Activated naive CD4-positive, alpha-beta T cell treated with anti-CD3 and anti-CD28 coated beads, Interleukin-2, amount 50 U/mL, for 72 hours (primary cell): ENCODE results near the gene ISOC2. TPM values are rescaled to one million over a fixed set of nuclear protein-coding genes. Genes with fewer than 3 reads are reported as not detected.

ENCODE experiments used
- ATAC-seq, 2 donors: fragments of 150-1000 bp; cut with Tn5 transposase; 2 replicates each; pipeline ENCODE4 v1.10.0; 2021; ENCODE audit warnings: mild to moderate bottlenecking in 2 of 2, moderate library complexity in 2 of 2
- DNase-seq, 2 donors: peaks; one replicate each; pipeline ENCODE4 v3.0.0; 2021 to 2022; ENCODE audit warnings: low spot score in 2 of 2
- H3K27ac Mint-ChIP-seq, 2 donors: one replicate each; pipeline ENCODE4 v1.8.0; 2022; ENCODE audit warnings: mild to moderate bottlenecking in 2 of 2, mixed read lengths in 2 of 2
- H3K36me3 Mint-ChIP-seq, 2 donors: one replicate each; pipeline ENCODE4 v1.8.0; 2022; ENCODE audit warnings: mixed read lengths in 2 of 2
- H3K9me3 Mint-ChIP-seq, 2 donors: one replicate each; pipeline ENCODE4 v1.8.0; 2022; ENCODE audit warnings: mixed read lengths in 2 of 2
- total RNA-seq, 2 donors: library from RNA; stranded (reverse); gene quantifications; one replicate each; pipeline ENCODE4 v1.2.3, GENCODE V29; 2022

The ISOC2 gene
- total RNA-seq, 2 donors from 2014 or later: 22.1 to 41.5 TPM

DNA sequence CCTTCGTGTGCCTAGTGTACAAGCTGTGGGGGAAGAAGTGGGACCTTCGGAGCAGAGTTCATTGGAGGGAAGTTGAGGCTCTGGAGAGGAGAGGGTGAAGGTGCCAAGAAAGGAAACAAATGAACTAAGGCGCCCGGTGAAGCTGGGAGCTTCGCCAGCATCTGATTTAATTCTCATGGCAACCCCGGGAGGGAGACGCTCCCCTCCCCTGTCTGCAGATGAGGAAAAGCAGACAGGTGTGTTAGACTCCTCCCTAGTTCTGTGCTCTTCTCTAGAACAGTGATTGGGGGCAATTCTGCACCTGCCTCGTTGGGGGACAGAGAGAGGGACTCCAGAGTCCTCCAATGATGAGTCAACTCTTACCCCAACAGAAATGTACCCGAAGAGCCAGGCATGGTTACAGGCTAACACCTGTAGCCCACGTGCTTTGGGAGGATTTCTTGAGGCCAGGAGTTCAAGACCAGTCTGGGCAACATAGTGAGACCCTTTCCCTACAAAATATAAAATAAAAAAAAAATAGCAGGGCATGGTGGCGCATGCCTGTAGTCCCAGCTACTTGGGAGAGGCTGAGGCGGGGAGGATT, 31.0 kb upstream of the ISOC2 start:
- no peak for ATAC-seq
- Mint-ChIP-seq H3K9me3 (no peaks in the 10 kb centered on the region), H3K27ac (no peak overlapping the region), H3K36me3 (no peaks in the 10 kb centered on the region)
- DNase-seq: no peak

DNA sequence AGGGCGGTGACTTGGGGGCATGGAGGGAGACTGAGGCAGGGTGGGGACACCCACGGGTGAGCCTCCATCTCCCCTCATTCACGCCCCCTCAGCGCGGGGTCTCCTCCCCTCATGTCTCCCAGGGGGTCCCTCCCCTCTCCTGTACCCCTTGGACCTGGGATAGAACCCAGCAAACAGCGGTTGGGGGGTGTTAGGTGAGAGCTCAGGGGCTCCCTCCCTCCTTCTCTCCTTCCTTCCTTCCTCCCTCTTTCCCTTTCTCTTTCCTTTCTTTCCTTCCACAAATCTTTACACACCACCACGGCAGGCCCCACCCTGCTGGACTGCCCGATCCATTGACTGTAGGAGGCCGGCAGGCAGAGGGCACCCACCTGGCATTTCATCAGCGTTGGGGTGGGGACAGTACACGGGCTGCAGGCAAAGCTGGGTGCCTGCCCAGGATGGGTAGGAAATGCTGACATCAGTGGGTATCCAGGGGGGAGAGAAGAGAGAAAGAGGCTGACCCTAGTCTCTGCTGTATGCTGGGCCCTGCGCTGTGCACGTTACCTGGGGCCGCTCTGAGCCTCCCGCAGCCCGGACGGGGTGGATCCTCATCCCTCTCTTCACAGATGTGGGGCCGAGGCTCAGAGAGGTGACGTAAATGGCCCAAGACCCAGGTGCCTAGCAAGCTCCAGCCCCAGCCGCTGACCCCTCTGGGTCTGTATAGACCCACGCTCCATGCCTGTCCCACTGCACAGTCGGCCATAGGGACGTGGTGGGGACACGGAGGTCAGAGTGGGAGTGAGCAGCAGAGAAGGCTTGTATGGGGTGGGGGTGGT, 30.3 kb upstream of the ISOC2 start:
- Mint-ChIP-seq H3K27ac (no peak overlapping the region), H3K36me3 (no peaks in the 10 kb centered on the region), H3K9me3 (no peaks in the 10 kb centered on the region)
- ATAC-seq (no peak), DNase-seq (no peak)

DNA sequence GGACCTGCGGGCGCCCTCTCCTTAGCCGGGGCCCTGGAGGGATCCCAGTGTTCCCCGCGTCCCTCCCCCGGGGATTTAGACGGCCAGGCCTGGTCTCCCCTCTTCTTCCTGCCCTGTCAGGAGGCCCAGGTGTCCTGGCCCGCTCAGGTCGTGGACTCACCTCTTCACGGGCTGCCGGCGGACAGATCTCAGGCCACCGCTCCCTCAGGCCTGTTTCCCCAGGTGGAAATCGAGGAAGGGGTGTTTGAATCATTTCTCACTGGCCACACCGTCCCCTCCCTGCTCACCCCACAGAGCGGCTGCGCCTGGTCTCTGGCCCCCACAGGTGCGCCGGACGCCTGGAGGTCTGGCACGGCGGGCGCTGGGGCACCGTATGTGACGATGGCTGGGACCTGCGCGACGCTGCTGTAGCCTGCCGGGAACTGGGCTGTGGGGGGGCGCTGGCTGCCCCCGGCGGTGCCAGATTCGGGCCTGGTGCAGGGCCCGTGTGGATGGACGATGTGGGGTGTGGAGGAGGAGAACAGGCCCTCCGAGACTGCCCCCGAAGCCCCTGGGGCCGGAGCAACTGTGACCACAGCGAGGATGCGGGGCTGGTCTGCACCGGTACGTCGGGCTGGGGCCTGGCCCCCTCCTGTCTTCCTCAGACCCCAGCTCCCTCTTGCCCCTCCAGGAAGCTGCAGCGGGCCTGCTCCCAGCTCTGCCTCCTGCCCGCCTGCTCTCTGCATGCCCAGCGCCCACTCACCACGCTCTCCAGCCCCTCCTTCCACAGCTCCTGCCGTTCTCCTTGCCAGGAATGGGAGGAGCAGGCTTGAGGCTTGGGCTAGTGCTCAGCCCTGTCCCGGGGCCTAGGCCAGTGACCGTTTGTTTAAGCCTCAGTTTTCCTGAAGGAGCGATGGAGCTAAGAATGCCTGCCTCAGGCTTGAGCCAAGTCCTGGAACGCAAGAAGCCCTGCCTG, 29.3 kb upstream of the ISOC2 start:
- ATAC-seq (no peak), DNase-seq (no peak)
- Mint-ChIP-seq H3K9me3 (no peaks in the 10 kb centered on the region), H3K36me3 (no peaks in the 10 kb centered on the region), H3K27ac (no peak overlapping the region)

DNA sequence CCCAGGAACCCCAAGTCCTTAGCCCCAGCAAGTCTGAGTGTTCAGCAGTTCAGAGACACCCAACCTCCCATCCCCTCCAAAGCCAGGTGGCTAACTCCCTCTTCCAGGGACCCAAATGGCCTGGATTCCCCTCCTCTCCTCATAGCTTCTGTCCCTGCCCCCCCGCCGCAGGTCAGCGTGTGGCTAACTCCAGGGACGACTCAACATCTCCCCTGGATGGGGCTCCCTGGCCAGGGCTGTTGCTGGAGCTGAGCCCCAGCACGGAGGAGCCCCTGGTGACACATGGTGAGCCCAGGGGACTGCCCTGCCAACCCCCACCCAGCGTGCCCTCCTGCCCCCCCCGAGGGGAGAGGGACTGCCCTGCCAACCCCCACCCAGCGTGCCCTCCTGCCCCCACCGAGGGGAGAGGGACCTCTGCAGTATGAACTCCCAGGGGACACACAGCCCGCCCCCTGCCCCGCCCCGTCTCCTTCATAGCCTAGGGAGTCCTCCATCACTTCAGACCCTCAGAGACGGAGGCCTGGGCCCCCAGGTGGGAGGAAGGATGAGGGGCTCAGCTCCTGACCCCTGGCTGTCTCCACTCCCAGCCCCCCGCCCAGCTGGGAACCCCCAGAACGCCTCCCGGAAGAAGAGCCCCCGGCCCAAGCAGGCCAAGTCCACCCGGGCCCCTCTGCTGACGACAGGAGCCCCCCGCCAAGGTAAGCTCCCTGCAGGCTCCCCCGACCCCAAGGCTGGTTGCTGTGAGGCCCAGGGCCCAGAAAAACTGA, 28.5 kb upstream of the ISOC2 start:
- DNase-seq (no peak), ATAC-seq (no peak)
- Mint-ChIP-seq H3K27ac (no peak overlapping the region), H3K9me3 (no peaks in the 10 kb centered on the region), H3K36me3 (no peaks in the 10 kb centered on the region)

DNA sequence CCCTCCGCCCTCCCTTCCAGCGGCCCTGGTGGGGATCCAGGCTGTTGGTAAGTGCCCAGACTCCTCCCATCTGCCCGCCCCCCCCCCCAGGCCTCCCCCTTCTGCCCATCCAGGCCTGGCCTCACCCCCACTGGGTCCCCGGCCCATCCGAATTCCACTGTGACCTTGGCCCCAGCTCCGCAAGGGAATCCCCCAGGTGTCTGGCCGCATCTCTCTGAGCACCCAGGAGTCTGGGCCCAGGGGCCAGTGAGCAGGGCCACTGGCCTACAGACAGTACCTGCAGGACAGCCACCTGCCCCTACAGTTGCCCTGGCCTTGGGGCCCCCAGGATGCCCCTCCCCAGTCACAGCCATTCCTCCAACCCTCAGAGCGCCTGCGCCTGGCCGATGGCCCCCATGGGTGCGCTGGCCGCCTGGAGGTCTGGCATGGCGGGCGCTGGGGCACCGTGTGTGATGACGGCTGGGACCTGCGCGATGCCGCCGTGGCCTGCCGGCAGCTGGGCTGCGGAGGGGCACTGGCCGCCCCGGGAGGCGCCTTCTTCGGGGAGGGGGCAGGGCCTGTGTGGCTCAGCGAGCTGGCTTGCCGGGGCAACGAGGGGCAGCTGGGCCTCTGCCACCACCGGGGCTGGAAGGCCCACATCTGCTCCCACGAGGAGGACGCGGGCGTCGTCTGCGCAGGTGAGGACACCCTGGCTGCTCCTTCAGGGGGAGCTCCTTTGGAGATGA, 27.7 kb upstream of the ISOC2 start:
- DNase-seq: no peak
- no peak for ATAC-seq
- H3K36me3 Mint-ChIP-seq: no peaks in the 10 kb centered on the region
- no peaks in the 10 kb centered on the region for H3K9me3 Mint-ChIP-seq
- no peak overlapping the region for H3K27ac Mint-ChIP-seq

DNA sequence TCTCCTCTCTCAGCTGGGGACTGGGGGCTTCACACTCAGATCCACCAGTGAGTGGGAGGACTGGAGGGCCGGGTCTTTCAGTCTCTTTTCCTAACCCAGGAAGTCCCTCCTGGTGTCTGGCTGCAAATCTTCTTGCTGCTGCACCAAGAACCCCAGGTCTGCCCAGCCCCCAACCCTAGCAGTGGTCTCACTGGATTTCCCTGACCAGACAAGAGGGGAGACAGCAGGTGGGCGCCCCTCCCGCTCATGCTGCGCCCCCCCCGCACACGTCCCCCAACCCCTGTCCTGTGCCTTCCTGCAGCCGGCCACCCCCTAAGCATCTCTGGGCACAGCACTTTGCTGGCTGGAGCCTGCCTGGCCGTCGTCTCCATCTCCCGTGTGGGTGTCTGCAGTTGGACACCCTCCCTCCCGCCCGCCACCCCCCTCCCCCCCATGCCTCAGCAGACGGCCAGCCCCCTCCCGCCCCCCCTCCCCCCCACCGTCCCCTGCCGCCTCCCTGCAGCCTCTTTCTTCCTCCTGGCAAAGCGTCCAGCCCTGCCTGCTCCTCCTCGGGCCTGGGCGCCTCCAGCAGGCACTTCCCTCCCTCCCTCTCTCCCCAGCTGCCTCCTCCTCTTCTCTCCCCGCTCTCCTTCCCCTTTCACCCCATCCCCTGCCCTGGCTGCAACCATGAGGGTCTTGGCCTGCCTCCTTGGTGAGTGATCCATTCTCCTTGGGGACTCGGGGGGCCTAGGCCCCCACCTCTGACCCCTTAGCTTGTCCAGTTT, 26.7 kb upstream of the ISOC2 start, which contains the start of gene SSC5D:
SSC5D (plus strand) TSS at position 513 of the 764 bp plus-strand sequence; CDS start at position 667, 154 bp downstream.
- H3K9me3 Mint-ChIP-seq: no peaks in the 10 kb centered on the region
- no peak for DNase-seq
- no peaks in the 10 kb centered on the region for H3K36me3 Mint-ChIP-seq
- no peak for ATAC-seq
- H3K27ac Mint-ChIP-seq: peak within 1 kb of the TSS in 1 of 2 donors; percentile 90

DNA sequence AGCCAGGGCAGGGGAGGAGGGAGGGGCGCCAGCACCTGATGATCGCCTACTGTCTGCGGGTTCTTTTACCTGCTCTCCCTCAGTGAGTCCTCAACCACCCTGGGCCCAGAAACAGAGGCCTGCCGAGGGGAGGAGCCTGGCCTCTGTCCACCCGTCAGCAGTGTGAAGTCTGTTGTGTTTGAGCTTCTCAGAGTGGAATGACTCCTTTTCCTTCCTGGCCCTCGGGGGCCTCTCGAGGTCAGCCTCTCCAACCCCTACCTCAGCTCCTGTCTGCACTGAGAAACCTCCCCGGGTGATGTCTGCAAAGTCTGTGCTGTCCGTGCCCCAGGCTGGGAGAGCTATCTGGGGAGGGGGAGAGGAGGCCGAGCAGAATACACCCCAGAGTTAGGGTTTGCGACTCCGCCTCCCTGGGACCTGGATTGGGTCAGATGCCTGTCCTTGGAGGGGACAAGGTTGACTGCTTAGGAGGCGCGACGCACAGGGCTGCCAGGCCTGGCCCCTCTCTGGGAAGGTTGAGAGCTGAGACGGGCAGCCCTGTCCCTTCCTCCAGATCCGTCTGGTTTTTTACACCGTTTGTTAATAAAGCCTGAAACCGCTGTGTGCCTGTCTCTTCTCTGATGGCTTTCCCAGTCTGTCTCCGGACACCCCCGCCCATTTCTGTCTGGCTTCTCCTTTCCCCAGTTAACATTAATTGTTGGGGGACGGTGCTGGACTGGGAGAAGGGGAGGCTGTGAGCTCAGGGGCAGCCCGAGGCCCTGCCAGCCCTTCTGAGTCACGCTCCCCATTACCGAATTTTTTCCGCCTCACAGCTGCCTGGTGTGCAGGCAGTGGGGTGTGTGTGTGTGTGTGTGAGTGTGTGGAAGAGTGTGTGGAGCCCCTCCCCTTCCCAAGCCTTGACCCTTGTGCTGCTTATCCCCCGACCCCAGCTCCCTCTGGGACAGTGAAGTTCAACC, 25.8 kb upstream of the ISOC2 start:
- H3K27ac Mint-ChIP-seq: peak overlapping the region in 1 of 2 donors; percentile 90
- no peaks in the 10 kb centered on the region for H3K9me3 Mint-ChIP-seq
- no peaks in the 10 kb centered on the region for H3K36me3 Mint-ChIP-seq
- ATAC-seq (peak; percentile 19 to 31), DNase-seq (peak in 1 of 2 donors; percentile 46)

DNA sequence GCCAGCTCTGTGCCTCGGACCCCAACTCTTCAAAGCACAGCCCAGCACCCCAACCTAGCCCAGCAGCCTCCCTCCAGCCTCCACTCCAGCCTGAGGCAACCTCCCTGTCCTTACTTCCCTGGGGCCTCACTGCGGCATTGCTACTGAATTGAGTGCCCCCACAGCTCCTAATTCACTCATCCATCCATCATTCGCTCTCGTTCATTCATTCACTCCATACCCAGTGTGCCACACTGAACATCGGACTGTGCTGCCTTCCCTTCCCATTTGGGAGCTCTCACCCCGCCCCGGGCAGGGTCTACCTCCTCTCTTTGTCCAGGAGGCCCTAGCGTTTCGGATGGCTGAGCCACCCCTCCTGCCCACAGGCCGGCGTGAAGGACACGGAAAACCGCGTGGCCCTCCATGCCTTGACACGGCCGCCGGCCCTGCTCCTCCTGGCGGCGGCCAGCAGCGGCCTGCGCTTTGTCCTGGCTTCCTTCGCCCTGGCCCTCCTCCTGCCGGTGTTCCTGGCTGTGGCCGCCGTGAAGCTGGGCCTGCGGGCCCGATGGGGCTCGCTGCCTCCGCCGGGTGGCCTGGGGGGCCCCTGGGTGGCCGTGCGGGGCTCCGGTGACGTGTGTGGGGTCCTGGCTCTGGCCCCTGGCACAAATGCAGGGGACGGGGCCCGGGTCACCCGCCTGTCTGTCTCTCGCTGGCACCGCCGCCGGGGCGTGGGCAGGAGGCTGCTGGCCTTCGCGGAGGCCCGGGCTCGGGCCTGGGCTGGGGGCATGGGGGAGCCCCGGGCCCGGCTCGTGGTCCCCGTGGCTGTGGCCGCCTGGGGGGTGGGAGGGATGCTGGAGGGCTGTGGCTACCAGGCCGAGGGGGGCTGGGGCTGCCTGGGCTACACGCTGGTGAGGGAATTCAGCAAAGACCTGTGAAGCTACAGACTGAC, 24.9 kb upstream of the ISOC2 start:
- DNase-seq (no peak), ATAC-seq (no peak)
- Mint-ChIP-seq H3K27ac (peak overlapping the region; percentile 73 to 90), H3K9me3 (no peaks in the 10 kb centered on the region), H3K36me3 (no peaks in the 10 kb centered on the region)

DNA sequence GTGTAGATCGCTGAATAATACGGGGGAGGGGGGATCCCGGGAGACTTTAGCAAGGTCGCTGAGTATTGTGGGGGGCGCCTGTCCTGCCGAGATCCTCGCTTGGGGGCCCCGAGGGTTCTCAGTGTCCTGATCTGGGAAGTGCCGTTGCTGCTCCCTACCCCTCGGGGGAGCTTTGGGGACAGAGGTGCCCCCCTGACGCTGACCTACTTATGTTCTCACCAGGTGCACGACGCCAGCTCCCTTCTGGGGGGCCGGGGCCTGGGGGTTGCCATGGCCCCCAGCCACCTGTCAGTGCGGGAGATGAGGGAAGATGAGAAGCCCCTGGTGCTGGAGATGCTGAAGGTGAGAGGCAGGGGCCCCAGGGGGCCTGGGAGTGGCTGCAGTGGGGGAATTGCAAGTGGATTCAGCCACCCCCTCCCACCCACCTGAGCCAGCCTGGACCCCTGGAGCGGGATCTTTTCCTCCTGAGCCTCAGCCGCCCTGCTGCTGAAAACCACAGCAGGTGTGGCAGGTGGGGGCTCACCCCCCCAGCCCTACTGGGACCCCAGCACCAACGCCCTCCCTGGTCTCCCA, 24.1 kb upstream of the ISOC2 start:
- Mint-ChIP-seq H3K36me3 (no peaks in the 10 kb centered on the region), H3K9me3 (no peaks in the 10 kb centered on the region), H3K27ac (peak overlapping the region; percentile 73 to 90)
- DNase-seq (no peak), ATAC-seq (no peak)

DNA sequence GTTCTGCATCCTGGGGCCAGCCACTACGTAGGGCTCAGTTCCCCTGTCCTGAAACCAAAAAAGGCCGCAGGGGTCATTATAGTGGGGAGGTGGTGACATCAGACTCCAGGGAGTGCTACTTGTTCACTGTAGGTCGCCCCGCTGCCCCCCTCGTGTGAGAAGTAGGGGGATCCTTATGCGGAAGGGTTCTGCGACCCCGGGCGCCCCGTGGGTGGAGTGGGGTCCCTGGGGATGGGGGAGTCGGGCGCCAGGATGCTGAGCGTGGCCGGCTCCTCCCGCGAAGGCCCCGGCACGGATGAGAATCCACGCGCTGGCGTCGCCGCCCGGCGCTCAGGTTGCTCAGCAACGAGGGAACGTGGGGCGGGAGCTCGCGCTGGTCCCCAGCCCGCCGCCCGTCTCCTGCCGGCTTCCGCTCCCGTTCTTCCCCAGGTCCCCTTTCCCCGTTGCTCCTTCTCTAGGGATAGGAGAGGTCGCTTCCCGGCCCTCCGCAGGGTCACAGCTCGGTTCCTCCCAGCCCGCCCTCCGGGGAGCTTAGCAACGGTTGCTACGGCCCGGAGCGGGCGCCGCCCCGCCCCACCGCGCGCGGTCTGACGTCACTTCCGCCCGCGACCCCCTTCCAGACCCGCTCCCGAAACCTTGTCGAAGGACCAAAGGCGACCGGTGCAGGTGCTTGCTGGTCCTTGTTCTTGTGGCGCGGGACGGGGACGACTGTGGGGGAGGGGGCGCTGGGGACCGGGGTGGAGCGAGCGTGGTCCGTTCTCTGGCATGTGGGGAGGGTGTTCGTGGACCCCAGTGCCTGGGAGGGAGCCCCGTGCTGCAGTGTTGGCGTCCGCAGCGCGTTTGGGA, 23.4 kb upstream of the ISOC2 start, which contains the start of gene NAT14:
NAT14 (plus strand) TSS at position 596 of the 846 bp plus-strand sequence. CDS start 521 bp downstream, outside the sequence.
- Mint-ChIP-seq H3K27ac (peak within 1 kb of the TSS; percentile 73 to 90), H3K36me3 (no peaks in the 10 kb centered on the region), H3K9me3 (no peaks in the 10 kb centered on the region)
- ATAC-seq: peak; percentile 63 to 87
- DNase-seq: peak in 1 of 2 donors; percentile 72

DNA sequence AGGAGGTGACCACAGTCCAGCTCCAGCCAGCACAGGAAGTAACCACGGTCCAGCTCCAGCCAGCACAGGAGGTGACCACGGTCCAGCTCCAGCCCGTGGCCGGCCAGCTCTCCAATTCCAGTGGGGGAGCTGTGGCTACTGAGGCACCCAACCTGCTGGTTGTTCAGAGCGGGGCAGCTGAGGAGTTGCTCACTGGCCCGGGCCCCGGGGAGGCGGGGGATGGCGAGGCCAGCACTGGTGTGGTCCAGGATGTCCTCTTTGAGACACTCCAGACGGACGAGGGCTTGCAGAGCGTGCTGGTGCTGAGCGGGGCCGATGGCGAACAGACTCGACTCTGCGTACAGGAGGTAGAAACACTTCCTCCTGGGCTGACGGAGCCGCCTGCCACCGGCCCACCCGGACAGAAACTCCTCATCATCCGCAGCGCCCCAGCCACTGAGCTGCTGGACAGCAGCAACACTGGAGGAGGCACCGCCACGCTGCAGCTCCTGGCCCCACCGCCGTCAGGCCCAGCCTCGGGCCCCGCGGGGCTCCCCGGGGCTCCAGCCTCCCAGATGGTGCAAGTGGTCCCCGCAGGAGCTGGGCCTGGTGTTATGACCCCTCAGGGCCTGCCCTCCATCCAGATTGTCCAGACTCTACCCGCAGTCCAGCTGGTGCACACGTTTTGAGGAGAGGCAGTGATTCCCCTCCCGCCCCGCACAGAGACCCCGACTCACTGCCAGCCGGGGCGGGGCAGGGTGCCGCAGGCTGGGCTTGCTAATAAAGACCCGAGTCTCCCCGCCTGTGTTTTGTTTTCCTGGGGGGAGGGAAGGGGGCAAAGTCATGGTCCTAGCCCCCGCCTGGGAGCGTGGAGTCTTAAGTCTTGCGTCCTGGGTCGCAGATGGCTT, 22.5 kb upstream of the ISOC2 start:
- H3K27ac Mint-ChIP-seq: no peak overlapping the region
- H3K9me3 Mint-ChIP-seq: no peaks in the 10 kb centered on the region
- H3K36me3 Mint-ChIP-seq: no peaks in the 10 kb centered on the region
- no peak for ATAC-seq
- DNase-seq: no peak
